ENCODE measurements around the gene ROPN1B.
"Not testable (repeated sequence)": the region's sequence is repeated elsewhere in the genome, so short reads cannot be mapped to it uniquely, and the experiment has no call there.

ROPN1B gene

DNA sequence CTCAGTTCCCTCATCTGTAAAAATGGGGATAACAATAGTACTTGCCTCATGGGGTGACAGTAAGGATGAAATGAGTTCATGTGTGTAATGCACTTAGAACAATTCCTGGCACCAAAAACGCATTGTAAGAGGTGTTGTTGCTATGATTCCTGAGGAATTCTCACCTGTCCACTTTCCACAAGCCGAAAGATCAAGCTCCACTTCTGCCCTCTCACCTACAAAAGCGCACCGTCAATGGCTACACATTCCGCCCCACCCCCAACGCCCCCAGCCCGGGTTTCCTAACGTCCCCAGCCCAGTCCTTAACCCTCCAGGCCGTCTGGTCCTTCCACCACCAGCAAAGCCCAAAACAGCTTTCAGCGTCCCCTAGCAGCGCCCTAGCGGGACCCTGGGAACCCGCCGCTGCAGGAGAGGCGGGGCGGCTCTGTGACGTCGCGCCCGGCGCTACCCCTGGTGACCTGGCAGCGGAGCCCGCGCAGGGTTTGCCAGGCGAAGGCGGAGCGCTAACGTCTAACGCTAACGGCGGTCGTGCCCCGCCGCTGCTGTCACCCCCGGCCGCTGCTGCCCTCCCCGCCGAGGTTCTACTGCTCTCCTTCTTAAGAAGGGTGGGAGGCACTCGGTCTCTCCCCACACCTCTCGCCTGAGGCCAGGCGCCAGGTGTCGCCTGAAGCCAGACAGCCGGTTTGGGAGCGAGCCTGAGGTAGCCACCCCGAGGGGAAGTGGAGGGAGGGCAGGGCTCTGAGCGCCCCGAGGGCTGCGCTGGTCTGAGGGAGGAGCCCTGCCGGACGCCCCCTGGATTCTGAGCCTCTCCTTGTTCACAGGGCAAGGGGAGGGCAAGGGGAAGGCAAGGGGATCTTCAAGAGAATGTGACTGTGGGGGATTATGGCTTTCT is at the start of gene ROPN1B:
ROPN1B (plus strand) TSS at position 478 of the 892 bp plus-strand sequence. CDS start 2,877 bp downstream, outside the sequence.
- DNase-seq: not testable (repeated sequence)

DNA sequence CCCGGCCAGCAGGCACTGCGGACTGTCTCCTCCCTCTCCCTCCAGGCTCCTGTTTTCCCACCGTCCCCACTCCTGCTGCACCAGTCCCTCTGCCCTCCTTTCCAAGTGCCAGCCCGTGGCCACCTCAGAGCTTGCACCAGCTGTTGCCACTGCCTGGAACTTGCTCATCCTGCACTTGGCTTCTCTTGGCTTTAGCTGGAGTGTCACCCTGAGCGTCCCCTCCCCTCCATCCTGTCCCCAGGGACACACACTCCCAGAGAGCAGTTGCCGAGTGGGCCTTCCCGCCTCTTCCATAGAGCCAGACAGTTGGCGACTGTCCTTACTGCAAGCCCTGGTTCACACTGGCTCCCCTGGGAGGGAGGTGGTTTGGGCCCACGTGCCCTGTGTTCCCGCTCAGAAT is 48.8 kb upstream of the ROPN1B start:
- not testable (repeated sequence) for DNase-seq

GRCh38 chr3:125920751-125921279 is 48.2 kb upstream of the ROPN1B start:
- DNase-seq: not testable (repeated sequence)

DNA sequence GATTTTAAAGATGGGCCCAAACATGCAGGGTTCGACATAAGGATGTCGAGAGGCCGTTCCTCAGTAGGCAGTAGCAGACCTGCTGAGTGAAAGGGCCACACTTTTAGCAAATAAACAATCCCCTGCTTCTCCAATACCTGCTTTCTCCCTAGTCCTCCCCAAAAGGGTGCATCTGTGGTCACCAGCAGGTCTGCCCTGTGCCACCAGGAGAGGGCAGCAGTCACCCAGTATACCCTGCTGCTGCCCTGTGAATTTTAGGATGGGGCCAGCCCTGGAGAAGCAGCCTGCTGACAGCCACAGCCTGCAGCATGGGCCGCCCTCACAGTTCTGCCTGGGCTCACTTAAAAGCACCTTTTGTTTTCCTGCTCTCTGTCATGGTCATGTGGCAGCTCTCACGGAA is 47.3 kb upstream of the ROPN1B start:
- not testable (repeated sequence) for DNase-seq

DNA sequence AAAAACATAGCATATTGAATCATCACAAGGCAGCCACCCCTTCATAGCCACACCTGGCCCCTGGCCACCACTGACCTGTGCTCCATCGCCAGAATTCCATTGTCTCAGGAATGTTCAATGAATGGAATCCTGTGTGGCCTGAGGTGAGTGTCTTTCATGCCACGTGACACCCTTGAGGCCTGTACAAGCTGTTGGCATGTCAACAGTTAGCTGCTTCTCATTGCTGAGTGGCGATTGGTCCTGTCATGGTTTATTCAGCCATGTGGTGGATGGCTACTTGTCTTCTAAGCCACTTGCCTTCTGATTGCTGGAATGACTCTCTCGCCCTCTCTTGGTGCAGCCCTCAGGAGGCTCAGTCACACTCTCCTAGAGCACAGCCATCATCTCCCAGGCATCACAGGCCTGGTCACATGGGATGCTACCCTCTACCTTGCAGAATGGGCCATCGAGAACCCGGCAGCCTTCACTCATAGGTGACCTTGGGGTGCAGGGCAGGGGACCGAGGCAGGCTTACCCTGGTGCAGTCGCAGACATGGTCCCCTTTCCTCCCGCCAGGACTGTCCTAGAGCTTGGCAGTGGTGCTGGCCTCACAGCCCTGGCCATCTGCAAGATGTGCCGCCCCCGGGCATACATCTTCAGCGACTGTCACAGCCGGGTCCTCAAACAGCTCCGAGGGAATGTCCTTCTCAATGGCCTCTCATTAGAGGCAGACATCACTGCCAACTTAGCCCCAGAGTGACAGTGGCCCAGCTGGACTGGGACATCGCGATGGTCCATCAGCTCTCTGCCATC is 45.5 kb upstream of the ROPN1B start:
- not testable (repeated sequence) for DNase-seq

GRCh38 chr3:125924276-125924675 is 44.7 kb upstream of the ROPN1B start:
- DNase-seq: not testable (repeated sequence)

GRCh38 chr3:125925727-125926126 is 43.3 kb upstream of the ROPN1B start:
- DNase-seq: not testable (repeated sequence)

DNA sequence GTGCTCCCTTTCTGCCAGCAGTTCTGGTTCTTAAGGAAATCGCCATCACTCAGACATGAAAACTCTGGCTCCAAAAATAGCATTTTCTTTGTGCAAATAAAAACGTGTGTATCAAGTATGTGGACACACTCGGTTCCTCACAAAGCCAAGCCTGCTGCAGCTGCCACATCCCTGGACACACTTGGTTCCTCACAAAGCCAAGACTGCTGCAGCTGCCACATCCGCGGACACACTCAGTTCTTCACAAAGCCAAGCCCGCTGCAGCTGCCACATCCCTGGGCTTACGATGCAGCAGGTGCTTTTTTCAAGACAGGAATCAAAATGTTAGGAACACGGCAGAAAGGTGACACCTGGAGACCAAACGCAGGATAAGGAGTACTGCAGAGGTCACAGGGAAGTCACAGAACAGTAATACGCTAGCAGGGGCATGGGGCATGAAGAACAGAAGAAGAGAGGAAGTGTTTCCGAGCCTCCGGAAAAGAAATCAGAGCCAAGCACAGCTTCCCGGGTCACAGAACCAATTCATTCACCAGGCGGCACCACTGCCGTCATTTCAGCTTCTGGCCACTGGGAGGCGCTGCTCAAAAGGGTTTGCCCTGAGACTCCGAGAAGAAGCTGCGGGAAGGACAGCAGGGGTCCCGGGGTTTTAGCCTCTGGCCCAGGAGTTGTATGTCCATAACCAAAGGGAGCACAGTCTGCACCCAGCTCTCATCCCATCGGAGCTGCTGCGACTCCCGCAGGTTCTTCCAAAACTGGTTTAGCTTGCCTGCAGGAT is 40.0 kb upstream of the ROPN1B start:
- DNase-seq: not testable (repeated sequence)

- not testable (repeated sequence) for DNase-seq
These were observed 39.2 kb upstream of the ROPN1B start for GRCh38 chr3:125929765-125930164.

GRCh38 chr3:125931355-125931880 is 37.6 kb upstream of the ROPN1B start:
- not testable (repeated sequence) for DNase-seq

DNA sequence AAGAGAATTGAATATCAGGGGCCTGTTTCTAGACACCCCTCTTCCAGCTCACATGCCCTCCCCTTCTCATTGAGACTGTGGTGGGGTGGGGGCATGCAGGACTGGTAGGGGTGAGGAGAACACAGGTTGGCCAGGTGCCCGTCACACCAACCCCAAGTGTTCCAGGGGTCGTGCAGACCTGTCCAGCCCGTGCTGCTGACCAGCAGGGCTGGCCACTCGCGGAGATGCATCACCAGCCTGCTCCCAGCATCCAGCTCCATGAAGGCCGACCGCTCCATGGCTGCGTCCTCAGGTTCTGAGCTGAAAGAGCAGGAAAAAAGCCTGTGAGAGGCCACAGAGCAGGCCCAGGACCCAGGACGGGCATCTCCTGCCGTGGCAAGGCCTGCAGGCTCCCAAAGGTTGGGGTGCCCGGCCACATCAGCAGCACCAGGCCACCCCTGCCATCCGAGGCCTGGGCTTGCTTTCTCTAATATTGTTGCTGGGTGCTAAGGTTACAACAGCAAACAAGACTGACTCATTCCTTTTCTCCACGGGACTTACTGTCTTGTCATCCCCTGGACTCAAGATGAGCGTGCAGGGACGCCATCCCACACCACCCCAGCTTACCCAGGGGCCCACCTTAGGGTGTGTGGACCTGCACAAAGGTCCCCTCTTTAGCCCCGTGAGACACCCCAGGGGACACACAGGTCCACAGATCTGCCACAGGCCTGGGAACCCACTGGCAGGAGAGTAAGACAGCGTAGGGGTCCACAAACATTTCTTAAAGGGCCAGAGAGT is 35.4 kb upstream of the ROPN1B start:
- DNase-seq: not testable (repeated sequence)

GRCh38 chr3:125935252-125935874 is 33.6 kb upstream of the ROPN1B start:
- not testable (repeated sequence) for DNase-seq

- DNase-seq: not testable (repeated sequence)
These were observed 32.7 kb upstream of the ROPN1B start for GRCh38 chr3:125936210-125936815.

- not testable (repeated sequence) for DNase-seq
These were observed 32.1 kb upstream of the ROPN1B start for GRCh38 chr3:125936891-125937290.

DNA sequence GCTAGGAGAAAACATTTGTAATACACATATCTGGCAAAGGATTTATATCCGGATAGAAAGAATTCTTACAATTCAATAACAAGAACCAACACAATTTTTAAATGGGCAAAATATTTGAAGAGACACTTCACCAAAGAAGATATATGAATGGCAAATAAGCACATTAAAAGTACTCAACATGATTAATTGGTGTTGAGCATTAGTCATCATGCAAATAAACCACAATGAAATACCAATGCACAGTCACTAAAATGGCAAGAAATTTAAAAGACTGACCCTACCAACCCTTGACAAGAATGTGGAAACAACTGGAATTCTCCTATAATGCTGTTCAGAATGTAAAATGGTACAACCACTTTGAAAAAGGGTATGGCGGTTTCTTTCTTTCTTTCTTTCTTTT is 21.2 kb upstream of the ROPN1B start:
- not testable (repeated sequence) for DNase-seq

DNA sequence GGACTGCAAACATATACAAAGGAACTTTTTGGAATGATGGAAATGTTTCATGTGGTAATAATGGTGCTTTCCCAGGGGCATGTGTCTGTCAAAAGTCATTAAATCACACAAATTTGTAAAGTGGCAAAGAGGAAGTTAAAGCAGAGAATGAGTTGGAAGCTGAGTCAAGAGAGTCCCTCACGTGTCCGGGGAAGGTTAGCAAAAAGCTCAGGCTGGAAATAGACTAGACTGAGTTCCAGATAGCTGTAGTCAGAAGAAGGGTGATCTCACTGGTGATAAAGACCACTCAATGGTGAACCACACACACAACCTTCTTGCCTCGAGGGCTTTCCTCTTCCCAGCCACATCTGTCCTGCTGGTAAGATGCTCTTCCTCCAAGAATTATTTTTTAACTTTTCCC is 20.1 kb upstream of the ROPN1B start:
- not testable (repeated sequence) for DNase-seq

DNA sequence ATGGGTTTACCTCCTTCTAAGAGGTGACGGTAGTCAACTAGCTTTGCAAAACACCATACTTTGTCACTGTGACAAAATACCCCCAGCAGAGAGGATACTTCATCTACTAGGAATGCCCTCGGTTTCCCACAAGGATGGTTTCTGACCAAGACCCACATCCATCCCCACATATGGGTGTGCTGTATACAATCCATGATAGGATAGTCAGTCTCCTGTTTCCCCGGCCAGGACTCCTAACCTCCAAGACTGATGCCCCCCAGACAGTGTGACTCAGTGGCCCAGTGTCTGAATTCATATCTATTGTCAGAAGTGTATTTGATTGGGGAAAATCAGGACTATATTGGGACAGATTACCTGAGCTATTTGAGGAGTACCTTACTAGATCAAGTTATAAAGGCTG is 17.8 kb upstream of the ROPN1B start:
- DNase-seq: not testable (repeated sequence)

DNA sequence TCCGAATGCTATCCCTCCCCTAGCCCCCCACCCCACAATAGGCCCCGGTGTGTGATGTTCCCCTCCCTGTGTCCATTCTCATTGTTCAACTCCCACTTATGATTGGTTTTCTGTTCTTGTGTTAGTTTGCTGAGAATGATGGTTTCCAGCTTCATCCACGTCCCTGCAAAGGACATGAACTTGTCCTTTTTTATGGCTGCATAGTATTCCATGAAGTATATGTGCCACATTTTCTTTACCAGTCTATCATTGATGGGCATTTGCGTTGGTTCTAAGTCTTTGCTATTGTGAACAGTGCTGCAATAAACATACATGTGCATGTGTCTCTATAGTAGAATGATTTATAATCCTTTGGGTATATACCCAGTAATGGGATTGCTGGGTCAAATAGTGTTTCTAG is 12.0 kb upstream of the ROPN1B start:
- DNase-seq: not testable (repeated sequence)

DNA sequence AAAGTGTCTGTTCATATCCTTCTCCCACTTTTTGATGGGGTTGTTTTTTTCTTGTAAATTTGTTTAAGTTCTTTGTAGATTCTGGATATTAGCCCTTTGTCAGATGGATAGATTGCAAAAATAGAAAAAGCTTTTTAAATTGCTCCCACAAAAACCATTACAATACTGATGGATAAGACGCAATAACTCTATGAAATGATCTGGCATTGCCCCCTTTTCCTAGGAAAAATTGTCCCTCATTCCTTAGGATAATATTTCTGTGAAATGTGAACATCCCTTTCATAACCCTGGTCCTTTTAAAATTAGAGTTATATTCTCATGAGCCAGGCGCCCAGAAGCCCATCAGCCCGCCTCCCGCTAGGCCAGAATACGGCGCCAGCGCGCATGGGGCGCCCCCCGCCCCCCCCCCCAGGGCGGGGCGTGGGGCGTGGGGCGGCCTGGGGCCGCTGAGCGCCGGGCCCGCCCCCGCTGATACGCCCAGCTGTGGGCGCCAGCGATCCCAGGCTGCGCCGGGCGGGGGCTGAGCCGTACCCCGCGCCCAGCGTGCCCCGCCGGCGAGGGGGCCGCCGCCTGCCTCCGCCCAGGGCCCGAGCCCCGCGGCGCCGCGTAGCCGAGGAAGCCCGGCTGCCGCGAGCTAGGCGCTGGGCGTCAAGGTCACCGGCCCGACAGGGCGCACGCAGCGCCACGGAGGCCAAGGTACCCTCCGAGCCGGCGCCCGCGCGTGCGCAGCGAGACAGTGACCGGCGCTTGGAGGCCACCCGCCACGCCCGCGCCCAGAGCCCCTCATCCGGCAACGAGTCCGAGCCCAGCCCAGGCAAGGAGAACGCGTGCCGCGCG is 11.1 kb upstream of the ROPN1B start:
- DNase-seq: no peak
